IPS-NIHi11 (cell line): ENCODE measurements around the gene DAPP1.
"Not testable (repeated sequence)": the region's sequence is repeated elsewhere in the genome, so short reads cannot be mapped to it uniquely, and the experiment has no call there.

ENCODE experiments used
- DNase-seq: peaks from one replicate; pipeline ENCODE4 v3.0.0; 2012; ENCODE audit warnings: mixed read lengths, low spot score

The DAPP1 gene

DNA sequence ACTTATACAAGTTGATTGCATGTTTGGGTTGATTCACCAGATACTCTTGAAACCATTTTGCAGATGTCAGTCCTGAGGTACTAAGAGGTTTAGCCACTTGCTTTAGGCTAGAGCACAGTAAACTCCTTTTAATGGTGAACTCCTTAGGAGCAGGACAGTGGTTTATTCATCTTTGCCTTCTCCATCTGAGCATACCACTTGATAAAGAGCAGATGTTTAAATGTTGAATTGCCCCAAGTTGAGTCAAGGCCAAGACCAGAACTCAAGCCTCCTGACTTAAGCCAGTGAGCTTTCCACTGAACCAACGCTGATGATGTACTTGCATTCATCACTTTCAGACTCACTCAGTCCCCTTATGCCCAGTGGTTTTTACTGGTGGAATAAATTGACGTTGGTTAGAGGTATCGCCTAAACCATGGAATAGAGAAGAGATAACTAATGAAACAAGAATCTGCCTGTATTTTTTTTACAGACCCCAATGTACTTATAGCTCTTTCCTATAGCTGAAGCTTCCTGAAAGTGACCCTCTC, 7.5 kb downstream of the DAPP1 start:
- no peak for DNase-seq

DNA sequence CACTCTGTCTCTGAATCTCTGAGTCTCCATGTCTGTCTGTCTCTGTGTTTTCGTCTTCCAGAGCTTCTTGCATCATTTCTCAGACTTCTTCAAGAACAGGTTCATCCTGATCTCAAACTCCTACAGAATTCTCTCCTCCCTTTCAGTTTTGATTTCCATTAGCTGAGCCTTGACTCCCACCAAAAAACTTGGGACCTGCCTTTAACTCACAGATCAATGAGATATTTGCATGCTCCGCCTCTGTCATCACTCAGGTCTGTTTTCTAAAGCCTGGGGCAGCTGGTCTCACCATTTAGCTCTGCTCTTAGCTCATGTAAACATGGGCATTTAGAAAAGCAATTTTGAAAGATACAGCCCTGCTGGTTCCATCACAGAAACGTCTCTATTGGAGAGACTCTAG, 8.6 kb downstream of the DAPP1 start:
- DNase-seq, result no peak

DNA sequence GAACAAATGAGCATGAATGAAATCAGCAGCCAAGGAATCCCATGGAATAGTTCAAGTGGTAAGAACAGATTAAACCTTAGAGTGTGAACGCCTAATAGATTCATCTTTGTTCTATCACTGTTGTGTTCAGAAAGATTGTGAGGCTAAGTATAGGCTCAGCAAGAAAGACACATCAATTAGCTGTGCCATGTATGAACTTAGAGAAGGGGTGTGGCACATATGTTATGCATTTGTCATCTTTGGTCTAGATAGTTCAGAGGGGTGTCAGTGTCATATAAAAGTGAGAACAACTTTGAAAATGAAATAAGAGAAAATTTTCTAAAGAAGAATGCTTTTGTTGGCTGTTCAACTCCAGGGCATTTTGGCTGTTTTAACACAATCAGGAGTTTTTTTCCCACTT, 9.4 kb downstream of the DAPP1 start:
- no peak for DNase-seq

DNA sequence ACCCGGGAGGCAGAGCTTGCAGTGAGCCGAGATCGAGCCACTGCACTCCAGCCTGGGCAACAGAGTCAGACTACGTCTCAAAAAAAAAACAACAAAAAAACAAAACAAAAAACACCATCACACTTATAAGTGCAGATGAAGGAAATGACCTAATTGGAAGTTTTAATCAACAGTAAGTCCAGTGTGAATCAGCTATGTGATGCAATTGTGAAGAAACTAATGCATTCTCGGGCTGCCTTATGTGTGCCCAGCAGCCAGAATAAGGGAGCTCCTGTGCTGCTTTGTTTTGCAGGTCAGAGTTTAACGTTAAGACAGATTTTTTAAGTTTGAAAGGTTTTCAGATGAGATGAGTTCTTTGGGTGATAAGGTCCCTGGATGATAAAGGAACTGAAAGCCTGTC, 10.8 kb downstream of the DAPP1 start:
- DNase-seq, result no peak

DNA sequence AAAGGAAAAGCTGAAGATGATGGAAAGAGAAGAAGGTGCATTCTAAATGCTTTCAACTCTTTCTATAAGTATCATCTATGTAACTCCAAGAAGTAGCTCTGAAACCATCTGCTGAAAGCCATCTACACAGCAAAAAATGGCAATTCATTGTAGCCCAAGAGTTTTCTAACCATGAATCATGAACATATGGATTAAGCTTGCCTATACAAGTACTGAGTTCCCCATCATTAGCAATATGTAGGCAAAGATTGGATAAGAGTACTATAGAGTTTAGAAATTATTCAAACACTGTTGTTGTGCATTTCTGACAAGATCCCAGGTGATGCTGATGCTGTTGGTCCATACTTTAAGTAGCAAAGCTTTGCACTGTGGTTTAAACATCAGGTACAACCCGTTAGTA, 11.2 kb downstream of the DAPP1 start:
- no peak for DNase-seq

DNA sequence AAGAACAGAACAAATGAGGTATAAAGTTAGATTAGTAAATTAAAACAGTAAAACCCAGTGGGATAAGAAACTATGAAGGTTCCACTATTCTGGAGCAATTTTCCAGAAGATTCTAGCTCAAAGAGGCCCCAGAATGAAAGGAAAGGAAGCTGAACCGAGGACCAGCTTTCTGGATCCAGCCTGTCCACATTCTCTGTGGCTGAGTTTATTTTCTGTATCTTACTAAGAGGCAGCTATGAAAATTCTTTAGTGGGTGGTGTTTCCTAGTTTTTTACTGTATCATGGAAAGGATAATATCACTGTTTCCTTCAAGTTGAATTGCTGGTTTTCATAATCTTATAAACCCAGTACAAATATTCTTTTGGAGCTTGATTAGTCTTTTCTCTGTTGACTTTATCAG, 11.8 kb downstream of the DAPP1 start:
- no peak for DNase-seq

DNA sequence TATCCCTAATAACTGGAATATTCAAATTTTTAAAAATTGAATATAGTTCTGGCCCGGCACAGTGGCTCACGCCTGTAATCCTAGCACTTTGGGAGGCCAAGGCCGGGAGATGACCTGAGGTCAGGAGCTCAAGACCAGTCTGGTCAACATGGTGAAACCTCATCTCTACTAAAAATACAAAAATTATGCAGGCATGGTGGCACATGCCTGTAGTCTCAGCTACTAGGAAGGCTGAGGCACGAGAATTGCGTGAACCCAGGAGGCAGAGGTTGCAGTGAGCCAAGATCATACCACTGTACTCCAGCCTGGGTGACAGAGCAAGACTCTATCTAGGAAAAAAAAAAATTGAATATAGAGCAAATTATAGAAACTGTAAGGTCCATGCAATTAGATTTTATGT, 13.4 kb downstream of the DAPP1 start:
- DNase-seq, result not testable (repeated sequence)

DNA sequence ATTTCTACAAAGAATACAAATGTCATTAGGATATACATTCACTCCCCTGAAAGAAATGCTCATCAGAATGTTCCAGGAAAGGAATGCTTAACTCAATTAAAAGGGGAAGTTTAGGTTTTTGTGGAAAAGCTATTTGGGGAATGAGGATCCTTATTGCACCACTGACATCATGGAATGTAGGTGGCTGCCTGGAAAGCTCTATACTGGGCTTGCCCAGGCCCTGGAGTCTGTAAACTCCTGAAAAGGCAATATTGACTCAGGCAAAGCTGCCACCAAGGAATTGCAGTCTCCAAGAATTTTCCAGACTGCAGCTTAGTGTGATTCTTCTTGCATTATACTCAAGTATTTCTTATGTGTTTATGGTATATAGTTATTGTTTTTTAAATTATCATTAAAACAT, 15.7 kb downstream of the DAPP1 start:
- DNase-seq, result no peak

DNA sequence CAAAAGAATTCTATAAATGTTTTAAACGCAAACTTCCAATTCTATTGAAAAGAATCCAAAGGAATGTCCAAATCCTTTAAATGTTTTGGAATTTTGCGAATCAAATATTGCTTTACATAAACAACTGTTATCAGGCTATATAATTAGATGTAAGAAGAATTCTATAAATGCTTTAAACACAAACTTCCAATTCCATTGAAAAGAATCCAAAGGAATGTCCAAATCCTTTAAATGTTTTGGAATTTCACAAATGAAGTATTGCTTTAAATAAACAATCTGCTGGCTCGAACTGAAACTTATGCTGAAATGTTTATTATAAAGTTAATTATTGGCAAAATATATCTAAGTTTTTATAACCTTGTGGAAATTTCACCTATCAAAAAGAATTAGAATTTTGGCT, 16.1 kb downstream of the DAPP1 start:
- DNase-seq, result no peak

DNA sequence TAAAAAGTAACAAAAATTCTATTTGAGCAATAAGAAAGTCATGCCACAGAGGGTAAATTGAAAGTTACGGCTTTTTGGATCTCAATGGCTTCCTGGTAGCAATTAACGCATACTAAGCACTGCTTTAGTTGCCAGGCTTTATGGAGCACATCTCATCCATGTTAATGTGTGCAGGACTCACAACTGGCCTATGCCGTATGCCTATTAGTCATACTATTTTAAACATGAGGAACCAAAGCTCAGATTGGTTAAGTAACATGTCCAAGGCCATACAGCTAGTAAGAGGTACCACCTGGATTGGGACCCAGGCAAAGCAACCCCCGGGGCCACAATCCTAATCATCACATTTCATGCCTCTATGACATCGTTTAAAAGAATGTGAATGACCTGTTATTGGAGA, 17.1 kb downstream of the DAPP1 start:
- DNase-seq, result no peak

DNA sequence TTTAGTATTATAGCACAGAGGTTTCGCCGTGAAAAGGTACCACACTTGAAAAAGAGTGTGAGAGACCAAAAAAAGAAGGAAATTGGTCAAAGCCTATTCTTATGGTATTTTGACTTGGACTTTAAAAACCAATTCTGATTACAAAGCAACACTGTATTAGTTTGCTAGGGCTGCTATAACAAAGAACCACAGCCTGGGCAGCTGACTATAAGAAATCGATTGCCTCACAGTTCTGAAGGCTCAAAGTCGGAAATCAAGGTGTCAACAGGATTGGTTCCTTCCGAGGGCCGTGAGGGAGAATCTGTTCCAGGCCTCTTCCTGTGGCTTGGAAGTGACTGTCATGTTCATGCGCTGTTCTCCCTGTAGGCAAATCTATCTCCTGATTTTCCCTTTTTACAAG, 17.9 kb downstream of the DAPP1 start:
- DNase-seq, result no peak

DNA sequence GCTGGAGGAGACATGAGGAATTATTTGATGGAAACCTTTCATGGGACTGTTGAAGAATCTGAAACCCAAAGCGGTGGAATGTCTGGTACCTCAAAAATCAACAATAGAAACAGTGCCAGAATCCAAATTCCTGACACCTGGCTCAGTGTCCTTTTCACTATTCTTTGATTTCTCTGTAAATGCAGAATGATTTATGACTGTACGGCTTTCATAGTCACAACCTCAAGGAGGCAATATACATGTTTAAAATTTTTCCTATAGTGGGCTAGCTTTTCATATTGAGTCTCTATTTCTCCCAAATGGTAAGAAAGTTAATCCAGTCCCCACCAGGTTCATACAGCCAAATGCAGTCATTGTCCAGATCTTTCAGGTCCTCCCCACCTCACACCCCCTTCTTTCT, 19.3 kb downstream of the DAPP1 start:
- no peak for DNase-seq

DNA sequence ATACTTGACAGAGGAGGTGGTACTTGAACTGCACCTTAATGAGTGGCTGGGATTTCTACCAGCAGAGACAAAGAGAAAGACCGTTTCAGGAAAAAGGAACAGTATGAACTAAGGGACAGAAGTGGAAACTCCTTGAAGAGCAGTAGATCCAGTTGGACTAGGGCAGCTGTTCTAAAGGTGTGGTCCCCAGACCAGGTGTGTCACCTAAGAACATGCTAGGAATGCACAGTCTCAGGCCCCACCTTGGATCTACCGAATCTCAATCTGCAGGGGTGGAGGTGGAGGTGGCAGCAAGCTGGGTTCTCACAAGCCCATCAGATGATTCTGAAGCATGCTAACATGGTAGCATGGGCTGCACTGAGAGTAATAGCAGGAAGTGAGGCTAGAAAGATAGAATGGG, 22.3 kb downstream of the DAPP1 start:
- no peak for DNase-seq

DNA sequence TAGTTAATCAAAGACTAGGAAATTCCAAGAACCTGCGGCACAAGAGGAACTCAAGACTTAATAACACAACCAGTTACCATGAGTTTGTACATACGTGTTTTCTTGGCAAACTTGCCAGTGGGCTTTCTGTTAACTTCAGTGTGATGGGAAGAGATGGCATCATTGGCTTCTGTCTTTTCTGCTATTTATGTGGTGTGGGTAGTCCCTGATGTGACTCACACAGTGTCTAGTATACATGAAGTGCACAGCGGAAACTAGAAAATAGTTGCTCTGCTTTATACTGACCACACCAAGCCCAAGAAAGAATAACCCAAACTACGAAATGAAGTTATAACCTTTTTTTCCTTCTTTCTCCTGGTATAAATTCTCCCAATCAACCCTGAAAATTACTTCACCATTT, 24.5 kb downstream of the DAPP1 start:
- DNase-seq, result no peak

DNA sequence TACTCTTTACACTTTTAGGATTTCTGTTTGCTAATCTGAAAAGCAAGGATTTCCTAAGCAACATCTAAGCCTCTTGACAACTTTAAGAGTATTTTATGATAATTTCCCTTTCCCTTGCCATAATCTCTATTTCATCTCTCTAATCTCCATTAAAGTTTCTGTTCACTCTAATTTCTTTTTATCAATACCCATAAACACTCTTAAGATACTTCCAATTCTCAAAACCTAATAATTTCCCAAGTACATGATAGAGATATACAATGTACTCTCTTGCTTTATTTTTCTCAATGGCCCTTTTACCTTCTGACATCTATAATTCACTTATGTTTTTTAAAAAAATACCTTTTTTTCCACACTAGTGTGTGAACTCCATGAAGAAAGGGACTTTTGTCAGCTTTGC, 26.8 kb downstream of the DAPP1 start:
- DNase-seq, result no peak

DNA sequence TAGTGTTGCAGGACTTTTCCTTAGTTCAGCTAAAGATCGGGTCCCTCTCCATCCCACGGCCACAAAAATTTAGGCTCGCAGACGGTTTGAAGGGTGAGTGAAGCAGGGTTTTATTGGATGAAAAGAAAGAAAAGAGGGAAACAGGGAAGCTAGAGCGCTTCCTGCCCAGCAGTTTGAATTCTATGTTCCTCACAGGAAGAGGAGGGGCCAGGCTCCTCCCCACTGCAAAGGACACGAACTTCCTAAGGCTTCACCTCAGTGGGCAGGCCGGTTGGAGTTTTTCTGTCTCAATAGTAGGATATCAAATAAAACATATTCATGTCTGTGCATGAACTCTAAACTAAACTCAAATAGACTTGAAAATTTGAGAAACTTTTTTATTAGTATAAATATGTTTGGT, 27.4 kb downstream of the DAPP1 start:
- DNase-seq, result no peak

DNA sequence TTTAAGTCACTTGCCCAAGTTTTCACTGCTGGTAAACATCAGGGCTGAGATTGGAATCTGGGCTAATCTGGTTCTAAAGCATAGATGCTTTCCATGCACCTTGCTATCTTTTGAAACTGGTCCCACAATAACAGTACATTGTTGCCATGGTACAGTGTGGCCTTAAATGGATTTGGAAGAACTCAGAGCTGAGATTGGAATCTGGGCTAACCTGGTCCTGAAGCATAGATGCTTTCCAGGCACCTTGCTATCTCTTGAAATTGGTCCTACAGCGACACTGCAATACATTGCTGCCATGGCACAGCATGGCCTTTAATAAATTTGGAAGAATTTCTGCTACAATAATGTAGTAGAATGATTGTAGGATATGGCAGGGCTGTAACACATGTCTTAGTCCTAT, 28.6 kb downstream of the DAPP1 start:
- DNase-seq, result no peak

DNA sequence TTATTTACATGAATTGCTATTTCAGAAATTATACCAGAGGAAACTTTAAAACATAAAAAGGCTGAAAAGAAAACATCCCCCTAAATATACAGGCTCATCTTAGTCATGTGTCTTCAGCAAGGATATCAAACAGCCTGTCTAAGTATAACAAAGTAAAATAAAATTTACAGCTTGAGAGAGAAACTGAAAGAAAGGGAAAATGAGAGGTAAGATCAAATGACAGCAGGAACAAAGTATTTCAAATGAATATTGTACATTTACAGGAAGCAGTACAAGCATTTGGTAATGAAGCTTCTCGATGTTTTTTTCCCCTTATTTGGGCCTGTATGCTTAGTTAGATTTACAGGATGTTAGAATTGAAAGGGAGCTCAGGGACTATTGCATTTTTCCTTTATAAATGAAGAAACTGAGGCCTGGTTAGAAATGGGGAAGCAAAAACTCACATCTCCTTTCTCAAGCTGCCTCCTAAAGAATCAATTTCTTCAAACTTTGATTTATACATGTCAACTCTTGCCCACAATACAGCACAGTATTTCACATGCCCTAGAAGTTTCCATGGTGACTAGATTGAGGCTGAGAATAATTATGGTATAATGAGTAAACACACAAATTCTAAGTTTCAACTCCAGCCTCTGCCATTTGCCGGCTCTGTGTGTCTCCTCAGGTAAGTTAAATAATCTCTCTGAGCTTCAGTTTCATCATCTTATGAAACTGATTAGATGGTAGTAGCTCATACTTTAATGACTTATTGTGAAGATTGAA, 29.3 kb downstream of the DAPP1 start:
- no peak for DNase-seq

DNA sequence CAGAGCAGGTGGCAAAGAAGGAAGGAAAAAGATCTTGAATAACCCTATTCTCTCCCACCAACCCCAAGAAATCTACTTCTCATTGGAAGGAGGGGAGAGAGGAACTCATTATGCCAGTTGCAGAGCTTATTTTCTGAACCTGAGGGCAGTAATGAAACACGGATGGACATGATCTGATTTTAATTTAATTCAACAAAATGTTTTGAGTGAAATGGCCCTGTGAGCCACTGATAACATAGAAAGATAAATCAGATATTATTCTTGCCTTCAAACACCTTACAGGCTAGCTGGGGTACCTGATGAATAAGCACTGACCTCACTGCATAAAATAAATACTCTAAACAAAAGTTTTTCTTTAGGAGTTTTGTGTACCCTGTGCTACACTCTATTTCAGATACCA, 30.3 kb downstream of the DAPP1 start:
- DNase-seq, result no peak

DNA sequence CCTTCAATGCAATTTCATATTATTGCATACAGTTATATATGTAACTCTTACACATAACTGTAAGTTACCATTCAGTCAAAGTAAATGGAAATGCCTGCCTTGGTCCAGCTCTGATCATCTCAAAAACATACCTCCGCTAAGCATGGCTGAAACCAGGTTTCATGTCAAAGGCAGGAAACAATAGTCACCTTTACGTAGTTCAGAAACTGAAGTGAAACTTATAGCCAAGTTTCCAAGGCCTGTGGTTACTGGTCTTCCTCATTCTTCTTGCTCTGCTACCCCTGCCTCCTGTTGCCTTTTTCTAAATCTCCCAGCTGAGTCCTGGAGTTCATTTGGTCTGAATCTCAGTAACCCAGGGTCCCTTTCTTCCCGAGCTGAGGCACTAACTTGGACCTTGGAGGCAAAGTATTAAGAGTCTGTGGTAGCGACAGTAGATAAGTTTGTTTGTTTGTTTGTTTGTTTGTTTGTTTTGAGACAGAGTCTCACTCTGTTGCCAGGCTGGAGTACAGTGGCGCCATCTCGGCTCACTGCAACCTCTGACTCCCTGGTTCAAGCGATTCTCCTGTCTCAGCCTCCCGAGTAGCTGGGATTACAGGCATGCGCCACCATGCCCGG, 30.8 kb downstream of the DAPP1 start:
- DNase-seq, result no peak

DNA sequence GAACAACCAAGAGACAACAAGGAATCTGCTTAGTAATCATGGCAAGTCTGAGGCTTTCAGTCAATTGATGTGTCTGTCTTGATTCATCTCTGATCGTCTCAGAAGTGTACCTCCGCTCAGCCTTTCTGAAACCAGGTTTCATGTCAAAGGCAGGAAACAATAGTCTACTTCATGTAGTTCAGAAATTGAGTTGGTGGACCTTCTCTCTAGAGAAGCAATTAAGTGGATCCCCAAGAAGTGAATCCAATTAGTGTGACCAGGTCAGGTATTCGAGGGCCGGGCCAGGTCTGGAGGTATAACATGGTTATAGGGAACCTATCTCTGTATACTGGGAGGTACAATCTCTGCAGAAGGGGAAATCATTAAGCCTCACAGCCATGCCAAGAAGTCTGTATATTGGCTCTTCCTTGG, 32.0 kb downstream of the DAPP1 start:
- no peak for DNase-seq

DNA sequence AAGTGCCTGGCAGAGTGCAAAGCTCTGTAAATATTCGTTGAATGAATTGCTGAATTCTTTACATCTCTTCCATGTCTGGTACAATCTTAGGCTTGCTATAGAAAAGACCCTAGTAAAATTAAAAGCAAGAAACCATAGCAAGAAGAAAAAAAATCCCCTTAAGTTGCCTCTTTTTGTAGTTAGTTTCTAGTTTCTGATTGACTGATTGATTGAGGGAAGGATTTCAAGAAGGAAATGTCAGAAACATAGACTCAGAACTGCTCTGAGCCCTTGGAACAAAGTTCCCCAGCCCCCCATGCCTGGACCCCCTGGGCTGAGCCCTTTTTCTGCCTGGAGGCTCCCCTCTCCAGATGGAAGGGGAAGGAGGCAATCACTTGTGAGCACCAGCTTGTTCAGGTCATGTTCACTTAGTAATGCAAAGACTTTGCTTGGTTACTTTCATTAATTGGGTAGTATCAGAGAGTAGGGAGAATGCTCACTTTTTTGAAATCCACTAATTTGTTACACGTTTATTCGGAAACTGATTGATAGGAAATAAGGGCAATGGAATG, 35.6 kb downstream of the DAPP1 start:
- no peak for DNase-seq

DNA sequence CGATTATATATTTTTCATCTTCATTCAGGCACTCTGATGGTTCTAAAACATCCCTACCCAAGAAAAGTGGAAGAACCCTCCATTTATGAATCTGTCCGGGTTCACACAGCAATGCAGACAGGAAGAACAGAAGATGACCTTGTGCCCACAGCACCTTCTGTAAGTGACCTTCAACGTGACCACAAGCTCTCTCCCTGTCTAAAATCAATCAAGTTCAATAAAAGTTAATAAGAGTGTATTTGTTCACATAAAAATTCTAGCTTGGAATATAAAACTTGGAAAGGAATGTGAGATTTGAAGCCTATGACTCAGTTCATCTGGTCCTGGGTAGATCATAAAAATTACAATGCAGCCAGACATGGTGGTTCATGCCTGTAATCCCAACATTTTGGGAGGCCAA, 36.6 kb downstream of the DAPP1 start:
- no peak for DNase-seq

DNA sequence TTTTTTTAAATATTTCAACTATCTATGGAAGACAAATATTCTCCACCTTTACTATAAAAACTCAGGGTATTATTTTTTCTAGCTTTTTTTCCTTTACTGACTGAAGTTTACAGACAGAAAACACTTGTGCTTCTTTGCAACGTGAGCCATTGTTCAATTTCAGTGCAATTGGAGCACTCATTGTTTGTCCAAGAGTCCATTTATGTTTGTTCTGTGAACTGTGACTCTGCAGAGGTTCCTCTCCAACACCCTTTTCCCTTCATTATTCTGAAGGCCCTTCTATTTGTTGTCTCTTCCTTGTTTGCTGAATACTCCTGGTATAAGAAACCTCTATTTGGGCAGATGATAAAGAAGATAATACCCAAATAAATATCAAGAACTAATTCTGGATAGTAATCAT, 37.4 kb downstream of the DAPP1 start:
- DNase-seq, result no peak
